Retinal pigment epithelial cell (primary cell): ENCODE results near the gene DHH.
A peak's percentile ranks its signal among the peaks of the same experiment; 100 is the strongest.

ENCODE experiments used
- DNase-seq: peaks from one replicate; pipeline ENCODE4 v3.0.0-alpha.2; 2010; ENCODE audit warnings: low read depth
- H3K4me3 ChIP-seq: 2 replicates; pipeline ENCODE4 v1.5.1; 2011; ENCODE audit warnings: mild to moderate bottlenecking, low read length, control low read depth, moderate library complexity
- TF ChIP-seq, protein P1 (sequence below): conservative IDR thresholded peaks from 2 replicates; pipeline ENCODE4 v1.5.1; 2011; ENCODE audit warnings: low read depth, low read length, control low read depth, inconsistent platforms

DHH gene

GRCh38 chr12:49105504-49106084 is 11.0 kb upstream of the DHH start:
- TF ChIP-seq, protein P1, sequence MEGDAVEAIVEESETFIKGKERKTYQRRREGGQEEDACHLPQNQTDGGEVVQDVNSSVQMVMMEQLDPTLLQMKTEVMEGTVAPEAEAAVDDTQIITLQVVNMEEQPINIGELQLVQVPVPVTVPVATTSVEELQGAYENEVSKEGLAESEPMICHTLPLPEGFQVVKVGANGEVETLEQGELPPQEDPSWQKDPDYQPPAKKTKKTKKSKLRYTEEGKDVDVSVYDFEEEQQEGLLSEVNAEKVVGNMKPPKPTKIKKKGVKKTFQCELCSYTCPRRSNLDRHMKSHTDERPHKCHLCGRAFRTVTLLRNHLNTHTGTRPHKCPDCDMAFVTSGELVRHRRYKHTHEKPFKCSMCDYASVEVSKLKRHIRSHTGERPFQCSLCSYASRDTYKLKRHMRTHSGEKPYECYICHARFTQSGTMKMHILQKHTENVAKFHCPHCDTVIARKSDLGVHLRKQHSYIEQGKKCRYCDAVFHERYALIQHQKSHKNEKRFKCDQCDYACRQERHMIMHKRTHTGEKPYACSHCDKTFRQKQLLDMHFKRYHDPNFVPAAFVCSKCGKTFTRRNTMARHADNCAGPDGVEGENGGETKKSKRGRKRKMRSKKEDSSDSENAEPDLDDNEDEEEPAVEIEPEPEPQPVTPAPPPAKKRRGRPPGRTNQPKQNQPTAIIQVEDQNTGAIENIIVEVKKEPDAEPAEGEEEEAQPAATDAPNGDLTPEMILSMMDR = no peak
- DNase-seq = no peak
- H3K4me3 ChIP-seq = no peak overlapping the region

DNA sequence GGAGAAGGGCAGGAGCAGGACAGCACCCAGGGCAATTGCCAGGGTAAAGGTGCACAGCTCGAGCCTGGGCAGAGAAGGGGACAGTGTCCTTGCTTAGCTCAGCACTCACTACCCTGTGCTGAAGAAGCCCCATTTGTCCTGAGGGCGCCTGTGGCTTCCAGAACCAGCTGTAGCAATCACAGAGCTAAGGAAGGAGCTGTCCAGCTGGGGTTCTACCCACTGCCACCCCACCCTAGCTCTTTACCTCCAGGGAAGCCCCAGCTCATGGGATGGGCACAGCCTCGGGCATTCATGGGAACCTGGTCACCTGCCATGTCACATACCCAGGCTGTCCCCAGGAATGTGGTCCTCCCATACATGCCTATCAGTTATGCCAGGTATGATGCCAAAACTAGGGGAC is 10.2 kb upstream of the DHH start:
- DNase-seq = no peak
- TF ChIP-seq, protein P1 = no peak
- H3K4me3 ChIP-seq = no peak overlapping the region

- TF ChIP-seq, protein P1 = no peak
- DNase-seq = no peak
- no peak overlapping the region for H3K4me3 ChIP-seq
Observed at GRCh38 chr12:49100380-49100779, 5.8 kb upstream of the DHH start.

DNA sequence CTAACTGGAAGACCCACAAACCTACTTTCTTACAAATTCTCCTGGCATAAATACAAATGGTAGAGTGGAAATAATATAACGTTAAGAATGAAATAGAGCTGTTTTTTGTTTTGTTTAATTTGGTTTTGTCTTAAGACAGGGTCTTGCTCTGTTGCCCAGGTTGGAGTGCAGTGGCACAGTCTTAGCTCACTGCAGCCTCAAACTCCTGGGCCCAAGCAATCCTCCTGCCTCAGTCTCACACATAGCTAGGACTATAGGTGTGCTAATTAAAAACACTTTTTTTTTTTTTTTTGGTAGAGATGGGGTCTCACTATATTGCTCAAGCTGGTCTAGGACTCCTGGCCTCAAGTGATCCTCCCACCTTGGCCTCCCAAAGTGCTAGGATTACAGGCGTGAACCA is 4.1 kb upstream of the DHH start:
- H3K4me3 ChIP-seq = no peak overlapping the region
- DNase-seq = no peak
- TF ChIP-seq, protein P1 = no peak

DNA sequence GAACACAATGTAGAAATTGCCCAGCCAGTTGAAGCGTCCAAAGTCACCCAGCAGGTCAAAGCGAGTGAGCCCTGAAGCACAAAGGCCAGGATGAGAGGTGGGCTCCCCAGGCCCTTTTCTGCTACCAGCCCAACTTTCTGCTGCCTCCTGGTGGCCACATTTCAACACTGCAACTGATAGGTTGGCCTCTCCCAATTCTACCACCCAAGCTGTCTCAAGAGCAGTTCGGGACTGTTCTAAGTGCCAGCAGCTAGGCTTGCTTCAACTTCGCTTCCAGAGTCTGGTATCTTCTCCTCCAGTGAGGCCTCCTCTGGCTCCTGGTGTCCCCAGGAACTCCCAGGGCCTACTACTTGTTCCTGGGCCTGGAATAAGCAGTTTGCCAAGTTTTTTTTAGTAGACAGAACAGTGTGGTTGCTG is 3.4 kb upstream of the DHH start:
- no peak for DNase-seq
- TF ChIP-seq, protein P1 = peak; percentile 91
- no peak overlapping the region for H3K4me3 ChIP-seq

- no peak for DNase-seq
- H3K4me3 ChIP-seq = no peak overlapping the region
- TF ChIP-seq, protein P1 = no peak
Observed at GRCh38 chr12:49097381-49097780, 2.8 kb upstream of the DHH start.

GRCh38 chr12:49094975-49095365 is 369 bp upstream of the DHH start:
- TF ChIP-seq, protein P1 = no peak
- DNase-seq = no peak
- H3K4me3 ChIP-seq = no peak overlapping the region
